ENCODE results near the gene CDC42BPG. TPM values are rescaled to one million over a fixed set of nuclear protein-coding genes. Genes with fewer than 3 reads are reported as not detected.
"Not testable (repeated sequence)": the region's sequence is repeated elsewhere in the genome, so short reads cannot be mapped to it uniquely, and the experiment has no call there.

The CDC42BPG gene
- polyA plus RNA-seq, 4 donors = 8.3 to 36.5 (median 19.5) TPM

DNA sequence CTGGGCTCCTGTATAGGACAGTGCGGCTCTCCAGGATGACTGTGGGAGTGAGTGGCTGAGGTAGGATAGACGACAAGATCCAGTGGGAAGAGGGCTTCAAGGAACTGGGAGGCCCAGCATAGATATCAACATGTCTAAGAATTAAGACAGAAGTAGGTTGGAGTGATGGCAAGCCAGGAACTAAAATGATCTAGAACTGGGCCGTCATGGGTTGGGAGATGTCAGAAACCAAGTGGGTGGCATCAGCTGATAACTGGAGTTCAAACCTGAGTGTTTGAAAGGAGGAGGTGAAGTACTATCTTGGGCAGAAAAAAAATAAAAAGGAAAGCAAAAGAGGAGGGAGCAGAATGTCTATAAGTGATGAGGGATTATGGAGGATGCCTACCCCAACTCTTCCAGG is 27.0 kb downstream of the CDC42BPG start:
- no peak for FAIRE-seq
- no peak overlapping the region for H3K4me3 ChIP-seq (ENCODE audit: low read depth in 1 of 3, low read length in 3 of 3)
- H3K9me3 ChIP-seq (ENCODE audit: control insufficient read depth in 2 of 2, insufficient read depth in 1 of 2, low read depth in 1 of 2, low read length in 1 of 2) = no peaks in the 10 kb centered on the region
- H3K27ac ChIP-seq (ENCODE audit: low read depth in 1 of 3, low read length in 2 of 3) = no peak overlapping the region
- no peaks in the 10 kb centered on the region for H3K27me3 ChIP-seq (ENCODE audit: control insufficient read depth in 3 of 3, insufficient read depth in 3 of 3, low read length in 3 of 3)
- H3K4me1 ChIP-seq (ENCODE audit: control insufficient read depth in 3 of 3, insufficient read depth in 2 of 3, low read depth in 1 of 3, low read length in 2 of 3) = no peaks in the 10 kb centered on the region
- WGBS, 3 donors = 82 to 85% (median 83%) methylated on average over 3 of the region's 3 CpGs
- H3K36me3 ChIP-seq (ENCODE audit: control insufficient read depth in 3 of 3, insufficient read depth in 2 of 3, low read depth in 1 of 3, low read length in 3 of 3) = no peaks in the 10 kb centered on the region
- no peak for DNase-seq

DNA sequence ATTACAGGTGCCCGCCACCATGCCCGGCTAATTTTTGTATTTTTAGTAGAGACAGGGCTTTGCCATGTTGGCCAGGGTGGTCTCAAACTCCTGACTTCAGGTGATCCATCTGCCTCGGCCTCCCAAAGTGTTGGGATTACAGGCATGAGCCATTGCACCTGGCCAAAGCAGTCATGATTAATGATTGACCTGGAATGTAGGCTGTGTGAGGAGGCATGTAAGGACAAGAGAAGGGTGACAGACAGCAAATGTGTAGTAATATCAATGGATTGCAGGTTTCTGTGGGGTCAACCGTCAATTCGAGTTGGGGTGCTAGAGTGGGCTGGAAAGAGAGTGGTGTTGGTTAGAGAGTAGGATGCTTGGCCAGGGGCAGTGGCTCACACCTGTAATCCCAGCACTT is 29.0 kb downstream of the CDC42BPG start:
- not testable (repeated sequence) for H3K9me3 ChIP-seq (ENCODE audit: control insufficient read depth in 2 of 2, insufficient read depth in 1 of 2, low read depth in 1 of 2, low read length in 1 of 2); H3K4me3 ChIP-seq (ENCODE audit: low read depth in 1 of 3, low read length in 3 of 3); H3K4me1 ChIP-seq (ENCODE audit: control insufficient read depth in 3 of 3, insufficient read depth in 2 of 3, low read depth in 1 of 3, low read length in 2 of 3); H3K36me3 ChIP-seq (ENCODE audit: control insufficient read depth in 3 of 3, insufficient read depth in 2 of 3, low read depth in 1 of 3, low read length in 3 of 3); H3K27me3 ChIP-seq (ENCODE audit: control insufficient read depth in 3 of 3, insufficient read depth in 3 of 3, low read length in 3 of 3); FAIRE-seq; H3K27ac ChIP-seq (ENCODE audit: low read depth in 1 of 3, low read length in 2 of 3)
- 41 to 64% (median 44%) methylated on average over 5 of the region's 5 CpGs for WGBS, 3 donors
- DNase-seq = peak; percentile 35 to 52

DNA sequence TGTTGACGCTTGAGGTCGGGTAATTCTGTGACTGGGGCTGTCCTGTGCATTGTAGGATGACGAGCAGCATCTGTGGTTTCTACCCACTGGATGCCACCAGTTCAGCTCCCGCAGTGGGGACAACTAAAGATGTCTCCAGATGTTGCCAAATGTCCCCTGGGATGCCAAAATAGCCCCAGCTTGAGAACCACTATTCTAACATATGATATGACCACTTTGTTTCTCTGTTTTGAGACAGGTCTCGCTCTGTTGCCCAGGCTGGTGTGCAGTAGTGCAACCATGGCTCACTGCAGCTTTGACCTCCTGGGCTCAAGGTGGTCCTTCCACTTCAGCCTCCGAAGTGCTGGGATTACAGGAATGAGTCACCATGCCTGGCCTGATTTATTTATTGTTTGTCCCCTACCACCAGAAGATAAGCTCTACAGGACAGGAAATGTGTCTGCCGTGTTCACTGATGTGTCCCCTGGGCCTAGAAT is 29.7 kb downstream of the CDC42BPG start:
- Histone ChIP-seq H3K9me3 (ENCODE audit: control insufficient read depth in 2 of 2, insufficient read depth in 1 of 2, low read depth in 1 of 2, low read length in 1 of 2) (no peaks in the 10 kb centered on the region), H3K36me3 (ENCODE audit: control insufficient read depth in 3 of 3, insufficient read depth in 2 of 3, low read depth in 1 of 3, low read length in 3 of 3) (no peaks in the 10 kb centered on the region), H3K4me1 (ENCODE audit: control insufficient read depth in 3 of 3, insufficient read depth in 2 of 3, low read depth in 1 of 3, low read length in 2 of 3) (no peaks in the 10 kb centered on the region), H3K27ac (ENCODE audit: low read depth in 1 of 3, low read length in 2 of 3) (no peak overlapping the region), H3K4me3 (ENCODE audit: low read depth in 1 of 3, low read length in 3 of 3) (no peak overlapping the region), H3K27me3 (ENCODE audit: control insufficient read depth in 3 of 3, insufficient read depth in 3 of 3, low read length in 3 of 3) (no peaks in the 10 kb centered on the region)
- WGBS, 3 donors = 61 to 69% (median 67%) methylated on average over 7 of the region's 7 CpGs
- no peak for DNase-seq
- no peak for FAIRE-seq

DNA sequence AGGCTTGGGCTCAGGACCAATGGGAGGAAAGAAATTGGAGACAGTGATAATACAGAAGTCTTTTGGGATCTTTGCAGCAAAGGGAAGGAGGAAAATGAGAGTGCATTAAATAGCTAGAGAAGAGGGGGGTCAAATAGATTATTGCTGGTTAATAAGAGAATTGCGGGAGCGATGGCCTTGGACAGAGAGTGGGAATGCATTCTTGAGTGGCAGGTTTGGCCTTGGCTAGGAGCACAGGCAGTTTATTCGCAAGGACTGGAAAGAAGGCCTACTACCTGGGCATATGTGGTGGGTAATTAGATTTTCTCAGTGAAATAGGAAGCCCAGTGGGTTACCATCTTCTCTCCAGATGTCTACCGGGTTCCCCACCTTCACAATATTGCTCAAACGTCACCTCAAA is 30.6 kb downstream of the CDC42BPG start:
- Histone ChIP-seq H3K27ac (ENCODE audit: low read depth in 1 of 3, low read length in 2 of 3) (no peak overlapping the region), H3K4me1 (ENCODE audit: control insufficient read depth in 3 of 3, insufficient read depth in 2 of 3, low read depth in 1 of 3, low read length in 2 of 3) (peaks cover 0 to 6% (median 1%) of the 10 kb centered on the region in 3 donors), H3K4me3 (ENCODE audit: low read depth in 1 of 3, low read length in 3 of 3) (no peak overlapping the region), H3K9me3 (ENCODE audit: control insufficient read depth in 2 of 2, insufficient read depth in 1 of 2, low read depth in 1 of 2, low read length in 1 of 2) (no peaks in the 10 kb centered on the region), H3K27me3 (ENCODE audit: control insufficient read depth in 3 of 3, insufficient read depth in 3 of 3, low read length in 3 of 3) (no peaks in the 10 kb centered on the region), H3K36me3 (ENCODE audit: control insufficient read depth in 3 of 3, insufficient read depth in 2 of 3, low read depth in 1 of 3, low read length in 3 of 3) (no peaks in the 10 kb centered on the region)
- DNase-seq = no peak
- FAIRE-seq = no peak
- WGBS, 3 donors = 88 to 94% (median 89%) methylated on average over 5 of the region's 5 CpGs

DNA sequence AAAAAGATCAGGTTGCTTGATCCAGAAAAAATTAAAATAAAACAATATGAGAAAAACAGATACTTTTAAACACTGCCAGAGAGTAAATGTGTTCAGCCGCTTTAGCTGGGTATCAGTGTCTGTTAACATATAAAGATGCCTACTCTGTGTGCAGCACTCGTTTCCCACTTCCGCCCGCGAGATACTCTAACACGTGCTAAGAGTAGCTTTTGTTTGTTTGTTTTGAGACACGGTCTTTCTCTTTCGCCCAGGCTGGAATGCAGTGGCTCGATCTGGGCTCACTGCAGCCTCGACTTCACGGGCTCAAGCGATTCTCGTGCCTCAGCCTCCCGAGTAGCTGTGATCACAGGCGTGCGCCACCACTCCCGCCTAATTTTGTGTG is 33.6 kb downstream of the CDC42BPG start:
- no peak for FAIRE-seq
- Histone ChIP-seq H3K9me3 (ENCODE audit: control insufficient read depth in 2 of 2, insufficient read depth in 1 of 2, low read depth in 1 of 2, low read length in 1 of 2) (no peaks in the 10 kb centered on the region), H3K27ac (ENCODE audit: low read depth in 1 of 3, low read length in 2 of 3) (peak overlapping the region in 2 of 3 donors; percentile 84 to 89)

DNA sequence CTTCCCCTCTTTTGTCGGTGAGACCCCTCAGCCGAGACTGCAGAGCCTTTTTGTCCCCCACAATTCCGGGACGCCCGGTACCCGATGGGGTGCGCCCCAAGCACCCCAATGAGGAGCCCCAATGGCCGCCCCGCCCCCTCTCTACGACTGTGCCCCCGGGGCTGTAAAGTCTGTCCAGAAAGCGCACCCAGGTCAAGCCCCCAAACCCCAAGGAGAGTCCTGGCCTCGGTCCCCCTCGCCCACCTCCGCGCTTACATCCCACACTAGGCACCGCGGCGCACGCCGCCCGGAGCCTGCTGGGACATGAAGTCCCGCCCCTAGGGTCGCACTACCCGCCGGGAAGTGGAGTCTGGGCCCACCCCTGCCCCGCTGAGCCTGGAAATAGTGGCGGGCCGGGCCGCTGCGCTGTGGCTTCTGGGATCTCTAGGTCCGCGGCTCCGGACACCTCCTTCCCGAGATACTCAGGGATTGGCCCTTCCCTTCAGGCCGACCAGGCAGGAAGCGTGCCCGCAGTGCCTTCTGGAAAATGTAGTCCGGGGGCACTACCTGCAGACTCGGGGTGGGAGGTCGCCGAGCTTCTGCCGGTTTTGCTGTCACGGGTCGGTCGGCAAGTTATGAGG is 34.1 kb downstream of the CDC42BPG start, which contains the start of gene MEN1:
MEN1 (minus strand) TSS at position 281 of the 620 bp plus-strand sequence. CDS start 442 bp downstream, outside the sequence.
- peaks cover 0 to 27% (median 0%) of the 10 kb centered on the region in 3 donors for H3K36me3 ChIP-seq (ENCODE audit: control insufficient read depth in 3 of 3, insufficient read depth in 2 of 3, low read depth in 1 of 3, low read length in 3 of 3)
- H3K27ac ChIP-seq (ENCODE audit: low read depth in 1 of 3, low read length in 2 of 3) = peak within 1 kb of the TSS; percentile 75 to 89 (median 84)
- peak within 1 kb of the TSS; percentile 73 to 99 (median 87) for H3K4me3 ChIP-seq (ENCODE audit: low read depth in 1 of 3, low read length in 3 of 3)
- H3K9me3 ChIP-seq (ENCODE audit: control insufficient read depth in 2 of 2, insufficient read depth in 1 of 2, low read depth in 1 of 2, low read length in 1 of 2) = no peaks in the 10 kb centered on the region
- WGBS, 3 donors = 0% methylated on average over 44 to 46 of the region's 46 CpGs
- peak; percentile 95 to 97 for DNase-seq
- peaks cover 0 to 6% (median 1%) of the 10 kb centered on the region in 3 donors for H3K4me1 ChIP-seq (ENCODE audit: control insufficient read depth in 3 of 3, insufficient read depth in 2 of 3, low read depth in 1 of 3, low read length in 2 of 3)
- H3K27me3 ChIP-seq (ENCODE audit: control insufficient read depth in 3 of 3, insufficient read depth in 3 of 3, low read length in 3 of 3) = no peaks in the 10 kb centered on the region
- FAIRE-seq = no peak

More for the DNA sequence above, 33.6 kb downstream of the CDC42BPG start:
- H3K4me3 ChIP-seq (ENCODE audit: low read depth in 1 of 3, low read length in 3 of 3) = peak overlapping the region; percentile 73 to 99 (median 87)
- WGBS, 3 donors = 38 to 44% (median 40%) methylated on average over 17 of the region's 17 CpGs
- peak in 1 of 2 donors; percentile 58 for DNase-seq
- H3K27me3 ChIP-seq (ENCODE audit: control insufficient read depth in 3 of 3, insufficient read depth in 3 of 3, low read length in 3 of 3) = no peaks in the 10 kb centered on the region
- peaks cover 0 to 22% (median 0%) of the 10 kb centered on the region in 3 donors for H3K36me3 ChIP-seq (ENCODE audit: control insufficient read depth in 3 of 3, insufficient read depth in 2 of 3, low read depth in 1 of 3, low read length in 3 of 3)
- H3K4me1 ChIP-seq (ENCODE audit: control insufficient read depth in 3 of 3, insufficient read depth in 2 of 3, low read depth in 1 of 3, low read length in 2 of 3) = peaks cover 0 to 6% (median 1%) of the 10 kb centered on the region in 3 donors

DNA sequence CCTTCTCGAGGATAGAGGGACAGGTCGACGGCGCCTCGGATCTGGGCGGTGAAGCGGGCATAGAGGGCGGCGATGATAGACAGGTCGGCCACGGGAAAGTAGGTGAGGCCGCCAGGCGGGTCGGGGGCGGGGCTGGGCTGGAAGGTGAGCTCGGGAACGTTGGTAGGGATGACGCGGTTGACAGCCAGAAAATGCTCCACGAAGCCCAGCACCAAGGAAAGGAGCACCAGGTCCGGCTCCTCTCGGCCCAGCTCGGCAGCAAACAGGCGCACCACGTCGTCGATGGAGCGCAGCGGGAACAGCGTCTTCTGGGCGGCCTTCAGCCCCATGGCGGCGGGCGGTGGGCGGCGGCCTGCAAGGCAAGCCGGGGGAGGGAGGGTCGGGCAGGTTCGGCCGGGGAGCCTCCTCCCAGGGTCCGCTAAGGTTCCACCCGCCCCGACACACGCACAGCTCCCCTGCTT is 34.6 kb downstream of the CDC42BPG start:
- Histone ChIP-seq H3K36me3 (ENCODE audit: control insufficient read depth in 3 of 3, insufficient read depth in 2 of 3, low read depth in 1 of 3, low read length in 3 of 3) (peaks cover 0 to 33% (median 0%) of the 10 kb centered on the region in 3 donors), H3K9me3 (ENCODE audit: control insufficient read depth in 2 of 2, insufficient read depth in 1 of 2, low read depth in 1 of 2, low read length in 1 of 2) (no peaks in the 10 kb centered on the region), H3K27me3 (ENCODE audit: control insufficient read depth in 3 of 3, insufficient read depth in 3 of 3, low read length in 3 of 3) (no peaks in the 10 kb centered on the region), H3K27ac (ENCODE audit: low read depth in 1 of 3, low read length in 2 of 3) (peak overlapping the region; percentile 75 to 89 (median 84)), H3K4me1 (ENCODE audit: control insufficient read depth in 3 of 3, insufficient read depth in 2 of 3, low read depth in 1 of 3, low read length in 2 of 3) (peaks cover 0 to 6% (median 1%) of the 10 kb centered on the region in 3 donors), H3K4me3 (ENCODE audit: low read depth in 1 of 3, low read length in 3 of 3) (peak overlapping the region; percentile 73 to 99 (median 87))
- WGBS, 3 donors = 1 to 4% (median 2%) methylated on average over 33 to 44 of the region's 44 CpGs
- peak; percentile 74 to 83 for DNase-seq
- FAIRE-seq = no peak

DNA sequence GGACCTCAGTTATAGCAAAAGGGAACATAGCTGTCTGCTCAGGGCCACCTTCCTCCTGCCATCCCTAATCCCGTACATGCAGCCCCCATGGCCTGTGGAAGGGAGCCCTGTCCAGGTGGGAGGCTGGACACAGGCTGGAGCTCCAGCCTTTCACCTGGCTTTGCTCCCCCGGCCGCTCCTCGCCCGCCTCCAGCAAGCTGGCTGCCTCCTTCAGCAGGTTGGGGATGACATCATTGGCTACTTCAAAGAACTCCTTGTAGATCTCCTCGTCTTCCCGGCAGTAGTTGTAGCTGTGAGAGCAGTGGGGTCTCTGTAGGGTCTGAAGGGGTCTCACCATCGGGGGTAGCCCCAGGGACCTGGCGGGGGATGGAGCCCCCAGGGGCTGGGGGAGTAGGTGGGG is 39.0 kb downstream of the CDC42BPG start:
- no peak overlapping the region for H3K27ac ChIP-seq (ENCODE audit: low read depth in 1 of 3, low read length in 2 of 3)
- no peaks in the 10 kb centered on the region for H3K27me3 ChIP-seq (ENCODE audit: control insufficient read depth in 3 of 3, insufficient read depth in 3 of 3, low read length in 3 of 3)
- 90 to 96% (median 94%) methylated on average over 8 to 9 of the region's 9 CpGs for WGBS, 3 donors
- DNase-seq (no peak), FAIRE-seq (no peak)
- no peak overlapping the region for H3K4me3 ChIP-seq (ENCODE audit: low read depth in 1 of 3, low read length in 3 of 3)
- peaks cover 0 to 51% (median 0%) of the 10 kb centered on the region in 3 donors for H3K36me3 ChIP-seq (ENCODE audit: control insufficient read depth in 3 of 3, insufficient read depth in 2 of 3, low read depth in 1 of 3, low read length in 3 of 3)
- H3K4me1 ChIP-seq (ENCODE audit: control insufficient read depth in 3 of 3, insufficient read depth in 2 of 3, low read depth in 1 of 3, low read length in 2 of 3) = peaks cover 1 to 27% (median 4%) of the 10 kb centered on the region in 3 donors
- no peaks in the 10 kb centered on the region for H3K9me3 ChIP-seq (ENCODE audit: control insufficient read depth in 2 of 2, insufficient read depth in 1 of 2, low read depth in 1 of 2, low read length in 1 of 2)
